ENCODE data around the gene ANP32E. TPM values are rescaled to one million over a fixed set of nuclear protein-coding genes. Genes with fewer than 3 reads are reported as not detected.

ANP32E gene
- total RNA-seq = 10 to 100 TPM; 29.8 to 44.0 (median 35.2) TPM
- 10 to 100 TPM; 24.6 to 35.6 (median 31.7) TPM for polyA plus RNA-seq
- long read RNA-seq, donor 1, transcript ANP32E-208 (7 exons, 3,451 nt) = major isoform, 14 of 14 reads
- long read RNA-seq, donor 1, partial matches to known transcripts = 0 of 14 reads
- long read RNA-seq, donor 1, other reads (novel, unspliced or antisense) = 0 of 14 reads
- long read RNA-seq, donor 2, transcript ANP32E-208 (7 exons, 3,451 nt) = major isoform, 17 of 124 reads
- long read RNA-seq, donor 2, partial matches to known transcripts = 49 of 124 reads
- long read RNA-seq, donor 2, other reads (novel, unspliced or antisense) = 58 of 124 reads

- TF ChIP-seq POLR2A (IDR thresholded peaks at IDR 0.05) (peak; percentile 64 to 84 (median 71)), POLR2AphosphoS5 (IDR thresholded peaks at IDR 0.05) (peak; percentile 90 to 97 (median 97))
- TF ChIP-seq, protein P1, sequence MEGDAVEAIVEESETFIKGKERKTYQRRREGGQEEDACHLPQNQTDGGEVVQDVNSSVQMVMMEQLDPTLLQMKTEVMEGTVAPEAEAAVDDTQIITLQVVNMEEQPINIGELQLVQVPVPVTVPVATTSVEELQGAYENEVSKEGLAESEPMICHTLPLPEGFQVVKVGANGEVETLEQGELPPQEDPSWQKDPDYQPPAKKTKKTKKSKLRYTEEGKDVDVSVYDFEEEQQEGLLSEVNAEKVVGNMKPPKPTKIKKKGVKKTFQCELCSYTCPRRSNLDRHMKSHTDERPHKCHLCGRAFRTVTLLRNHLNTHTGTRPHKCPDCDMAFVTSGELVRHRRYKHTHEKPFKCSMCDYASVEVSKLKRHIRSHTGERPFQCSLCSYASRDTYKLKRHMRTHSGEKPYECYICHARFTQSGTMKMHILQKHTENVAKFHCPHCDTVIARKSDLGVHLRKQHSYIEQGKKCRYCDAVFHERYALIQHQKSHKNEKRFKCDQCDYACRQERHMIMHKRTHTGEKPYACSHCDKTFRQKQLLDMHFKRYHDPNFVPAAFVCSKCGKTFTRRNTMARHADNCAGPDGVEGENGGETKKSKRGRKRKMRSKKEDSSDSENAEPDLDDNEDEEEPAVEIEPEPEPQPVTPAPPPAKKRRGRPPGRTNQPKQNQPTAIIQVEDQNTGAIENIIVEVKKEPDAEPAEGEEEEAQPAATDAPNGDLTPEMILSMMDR (IDR thresholded peaks at IDR 0.05 in 8 of 11, conservative IDR thresholded peaks at IDR 0.05 in 3 of 11) = peak in 7 of 11 experiments; percentile 7 to 50 (median 31)
- Histone ChIP-seq H3K36me3 (peaks cover 0 to 7% (median 1%) of the 10 kb centered on the region in 6 donors), H3K27me3 (replicated peaks in 1 of 7) (no peaks in the 10 kb centered on the region), H3K4me3 (peak within 1 kb of the TSS; percentile 69 to 86 (median 78)), H3K4me1 (peaks cover 5 to 30% (median 25%) of the 10 kb centered on the region in 6 donors), H3K27ac (peak within 1 kb of the TSS; percentile 93 to 100 (median 99)), H3K9me3 (no peaks in the 10 kb centered on the region)
- peak; percentile 97 for DNase-seq
- WGBS, 5 donors = 0 to 1% (median 0%) methylated on average over 33 of the region's 33 CpGs
- intact Hi-C loops (cut with DNase I; ENCODE audit: low total_unique reads) = no loop called here
Observed at GRCh38 chr1:150235852-150236613, at the start of gene ANP32E. Gene ANP32E, minus strand, starts transcription at chr1:150236112. Its CDS starts 326 bp downstream, at chr1:150235786.

DNA sequence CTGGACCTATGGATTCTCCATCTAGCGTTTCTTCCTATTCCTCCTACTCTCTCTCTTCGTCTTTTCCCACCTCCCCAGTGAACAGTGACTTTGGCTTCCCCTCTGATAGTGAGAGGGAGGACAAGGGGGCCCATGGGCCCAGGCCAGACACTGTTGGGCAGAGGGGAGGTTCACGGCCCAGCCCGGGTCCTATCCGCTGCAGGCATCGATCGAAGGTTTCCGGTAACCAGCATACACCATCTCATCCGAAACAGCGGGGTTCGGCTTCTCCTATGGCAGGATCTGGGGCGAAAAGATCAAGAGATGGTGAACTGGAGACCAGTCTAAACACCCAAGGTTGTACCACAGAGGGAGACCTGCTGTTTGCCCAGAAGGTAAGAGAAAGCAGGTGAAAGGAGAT lies 47.3 kb upstream of the ANP32E start:
- H3K27ac ChIP-seq = peak overlapping the region in 2 of 8 donors; percentile 69 to 71
- no peaks in the 10 kb centered on the region for H3K9me3 ChIP-seq
- 90 to 94% (median 92%) methylated on average over 12 of the region's 12 CpGs for WGBS, 5 donors
- peaks cover 0 to 12% (median 0%) of the 10 kb centered on the region in 7 donors for H3K27me3 ChIP-seq (replicated peaks in 1 of 7)
- TF ChIP-seq, protein P1 (IDR thresholded peaks at IDR 0.05 in 8 of 11, conservative IDR thresholded peaks at IDR 0.05 in 3 of 11) = no peak
- TF ChIP-seq POLR2AphosphoS5 (IDR thresholded peaks at IDR 0.05) (no peak), POLR2A (IDR thresholded peaks at IDR 0.05) (no peak)
- peaks cover 4 to 30% (median 24%) of the 10 kb centered on the region in 6 donors for H3K4me1 ChIP-seq
- H3K4me3 ChIP-seq = peak overlapping the region in 1 of 8 donors; percentile 77
- peaks cover 0 to 8% (median 0%) of the 10 kb centered on the region in 6 donors for H3K36me3 ChIP-seq
- no peak for DNase-seq
- intact Hi-C loops (cut with DNase I; ENCODE audit: low total_unique reads) = no loop called here

DNA sequence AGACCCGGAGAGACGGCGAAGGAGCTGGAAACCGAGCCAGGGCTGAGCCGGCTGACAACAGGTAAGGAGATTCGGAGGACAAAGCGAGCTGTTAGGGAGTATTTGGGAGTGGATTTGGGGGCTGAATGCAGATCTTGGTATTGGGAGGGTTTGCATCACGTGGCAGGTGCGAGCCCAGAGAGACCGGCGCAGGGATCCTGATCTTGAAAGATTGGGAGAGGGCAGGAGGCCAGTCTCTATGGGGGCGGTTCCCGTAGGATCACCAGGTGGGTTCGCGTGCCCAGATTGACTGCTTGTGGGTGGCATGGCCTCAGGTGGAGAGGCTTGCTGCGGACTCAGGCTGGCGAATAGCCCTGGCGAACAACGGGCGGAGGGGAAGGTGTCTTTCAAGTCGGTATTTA lies 46.6 kb upstream of the ANP32E start:
- Histone ChIP-seq H3K27ac (peak overlapping the region in 5 of 8 donors; percentile 44 to 77 (median 69)), H3K4me1 (peaks cover 4 to 30% (median 24%) of the 10 kb centered on the region in 6 donors), H3K9me3 (no peaks in the 10 kb centered on the region), H3K36me3 (peaks cover 0 to 11% (median 0%) of the 10 kb centered on the region in 6 donors), H3K4me3 (peak overlapping the region; percentile 10 to 77 (median 54)), H3K27me3 (replicated peaks in 1 of 7) (peaks cover 0 to 12% (median 0%) of the 10 kb centered on the region in 7 donors)
- WGBS, 5 donors = 10 to 22% (median 19%) methylated on average over 21 of the region's 21 CpGs
- DNase-seq = peak; percentile 77
- intact Hi-C loops (cut with DNase I; ENCODE audit: low total_unique reads) = no loop called here
- TF ChIP-seq, protein P1 (IDR thresholded peaks at IDR 0.05 in 8 of 11, conservative IDR thresholded peaks at IDR 0.05 in 3 of 11) = no peak
- TF ChIP-seq POLR2A (IDR thresholded peaks at IDR 0.05) (no peak), POLR2AphosphoS5 (IDR thresholded peaks at IDR 0.05) (no peak)

All from spleen (tissue), 13 donors.